Measurements from ENCODE around the gene ATAD3A.
"Not testable (repeated sequence)": the region's sequence is repeated elsewhere in the genome, so short reads cannot be mapped to it uniquely, and the experiment has no call there.

Gene ATAD3A

GRCh38 chr1:1540818-1541628, 29.1 kb downstream of the ATAD3A start:
- DNase-seq = no peak

DNA sequence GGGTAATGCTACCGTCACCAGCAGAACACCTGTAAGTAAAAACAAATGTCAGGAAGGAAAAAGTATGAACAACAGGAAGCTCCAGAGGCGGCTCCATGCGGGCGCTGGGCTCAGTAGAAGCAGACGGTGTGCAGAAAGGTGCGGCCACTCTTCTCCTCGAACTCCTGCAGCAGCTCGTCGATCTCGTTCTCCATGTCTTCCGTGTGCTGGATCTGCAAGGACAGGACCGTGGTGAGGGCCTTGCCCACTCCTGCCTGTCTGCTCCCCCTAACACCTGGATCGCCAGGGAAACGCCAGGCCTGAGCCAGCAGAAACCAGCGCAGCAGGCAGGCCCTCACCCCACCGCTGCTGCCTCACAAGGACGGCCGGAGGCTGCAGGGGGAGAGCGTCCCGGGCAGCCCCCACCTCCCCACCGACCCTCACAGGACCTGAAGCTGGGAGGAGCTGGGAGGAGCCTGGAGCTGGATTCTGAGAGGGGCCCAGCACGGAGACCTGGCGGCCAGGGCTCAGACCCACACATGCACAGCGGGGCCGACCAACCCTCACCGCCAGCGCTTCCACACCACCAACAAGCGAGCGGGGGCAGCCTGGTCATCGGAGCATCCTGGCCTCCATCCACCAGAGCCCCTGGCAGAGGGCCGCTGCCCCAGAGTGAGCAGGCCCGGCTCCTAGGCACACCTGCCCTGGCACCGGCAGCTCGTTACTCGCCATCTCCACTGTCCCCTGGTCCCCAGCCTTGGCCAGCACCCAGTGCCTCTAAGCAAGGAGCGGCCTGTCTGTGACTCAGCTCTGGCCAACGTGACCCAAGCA, 30.2 kb downstream of the ATAD3A start:
- DNase-seq = no peak

GRCh38 chr1:1542766-1543705, 31.1 kb downstream of the ATAD3A start:
- DNase-seq = no peak

GRCh38 chr1:1543706-1544099, 31.7 kb downstream of the ATAD3A start:
- no peak for DNase-seq

GRCh38 chr1:1544544-1544943, 32.6 kb downstream of the ATAD3A start:
- DNase-seq = no peak

DNA sequence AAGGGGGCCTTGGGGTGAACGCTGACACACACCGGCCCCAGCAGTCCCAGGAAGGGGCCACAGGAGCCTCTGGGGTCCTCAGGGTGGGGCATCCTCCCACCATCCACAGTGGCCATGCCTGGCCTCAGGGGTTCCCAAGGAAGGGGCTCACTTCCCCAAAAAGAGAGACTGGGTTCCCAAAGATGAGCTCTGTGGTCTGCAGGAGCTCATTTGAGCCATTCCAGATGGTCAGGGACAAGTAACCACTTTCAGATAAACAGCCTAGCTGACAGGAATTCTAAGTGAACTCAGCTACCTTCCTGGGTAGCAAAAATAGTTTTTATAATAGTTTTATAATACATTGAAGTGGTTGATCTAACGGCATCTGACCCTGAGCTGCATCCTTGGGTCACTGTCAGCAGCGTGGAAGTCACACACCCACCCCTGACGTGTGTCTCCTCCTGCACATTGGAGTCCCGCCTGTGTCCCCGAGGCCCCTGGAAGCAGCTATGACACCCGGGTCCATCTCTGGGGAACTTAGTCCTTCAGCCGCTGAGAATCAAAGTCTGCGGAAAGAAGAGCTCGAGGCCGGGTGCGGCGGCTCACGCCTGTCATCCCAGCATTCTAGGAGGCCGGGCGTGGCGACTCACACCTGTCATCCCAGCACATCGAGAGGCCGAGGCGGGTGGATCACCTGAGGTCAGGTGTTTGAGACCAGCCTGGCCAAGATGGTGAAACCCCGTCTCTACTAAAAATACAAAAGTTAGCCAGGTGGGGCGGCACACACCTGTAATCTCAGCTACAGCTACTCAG, 34.2 kb downstream of the ATAD3A start:
- DNase-seq = no peak

DNA sequence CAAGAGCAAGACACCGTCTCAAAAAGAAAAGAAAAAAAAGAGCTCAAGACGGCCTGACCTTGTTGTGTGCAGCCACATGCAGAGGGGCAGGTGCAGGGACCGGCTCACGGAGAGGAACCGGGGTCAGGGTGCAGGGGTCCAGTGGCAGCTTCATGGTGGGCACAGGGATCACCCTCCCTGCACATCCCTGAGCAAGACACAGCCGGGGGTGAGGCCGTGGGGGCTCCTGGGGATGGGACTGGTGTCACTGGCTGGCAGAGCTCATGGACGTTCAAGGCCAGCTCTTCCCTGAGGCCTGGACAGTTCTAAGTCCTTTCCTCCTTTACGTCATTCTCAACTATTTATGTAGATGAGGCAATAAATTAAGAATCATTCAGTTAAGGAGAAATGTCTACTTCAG, 35.0 kb downstream of the ATAD3A start:
- no peak for DNase-seq

DNA sequence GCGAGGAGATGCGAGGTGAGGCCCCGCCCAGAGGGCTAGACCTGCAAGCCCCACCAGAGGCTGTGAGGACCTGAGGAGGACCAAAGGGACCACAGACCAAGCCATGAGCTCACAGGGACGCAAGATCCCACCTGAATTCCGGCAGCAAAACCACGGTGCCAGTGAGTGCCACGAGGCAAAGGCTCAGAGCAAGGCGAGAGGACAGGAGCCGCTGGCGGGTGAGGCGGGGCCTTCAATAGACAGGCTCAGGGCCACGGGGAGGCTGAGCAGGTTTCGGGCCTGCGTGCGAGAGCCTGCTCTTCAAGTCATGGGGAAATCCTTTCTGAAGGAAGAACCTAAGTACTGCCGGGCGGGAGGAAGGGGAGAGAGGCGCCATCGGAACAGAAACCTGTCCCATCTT, 35.5 kb downstream of the ATAD3A start:
- DNase-seq = no peak

DNA sequence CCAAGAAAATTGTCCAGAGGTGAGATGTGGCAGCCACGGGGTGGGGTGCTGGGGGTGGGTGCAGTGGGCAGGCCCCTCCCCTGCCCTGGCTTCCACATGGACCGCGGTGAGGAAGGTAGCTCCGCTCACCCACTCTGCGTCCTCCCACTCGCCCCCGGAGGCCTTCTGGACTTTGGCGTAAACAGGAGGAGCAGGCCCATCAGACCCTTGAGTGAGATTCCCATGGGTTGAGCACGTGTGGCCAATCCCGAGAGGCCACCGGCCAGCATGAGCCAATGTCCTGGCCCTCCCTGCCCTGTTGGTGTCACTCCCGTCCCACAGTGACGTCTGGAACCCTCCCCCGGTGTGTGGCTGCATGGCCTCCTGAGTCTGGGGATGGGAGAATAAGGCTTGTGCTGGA, 36.6 kb downstream of the ATAD3A start:
- DNase-seq = no peak

- no peak for DNase-seq
Measured at GRCh38 chr1:1550087-1550486, 38.1 kb downstream of the ATAD3A start.

GRCh38 chr1:1550591-1551432, 38.9 kb downstream of the ATAD3A start:
- no peak for DNase-seq

GRCh38 chr1:1551524-1552262, 39.7 kb downstream of the ATAD3A start:
- no peak for DNase-seq

- DNase-seq = no peak
Measured at GRCh38 chr1:1552263-1552639, 40.3 kb downstream of the ATAD3A start.

GRCh38 chr1:1553821-1554494, 42.0 kb downstream of the ATAD3A start:
- DNase-seq = no peak

DNA sequence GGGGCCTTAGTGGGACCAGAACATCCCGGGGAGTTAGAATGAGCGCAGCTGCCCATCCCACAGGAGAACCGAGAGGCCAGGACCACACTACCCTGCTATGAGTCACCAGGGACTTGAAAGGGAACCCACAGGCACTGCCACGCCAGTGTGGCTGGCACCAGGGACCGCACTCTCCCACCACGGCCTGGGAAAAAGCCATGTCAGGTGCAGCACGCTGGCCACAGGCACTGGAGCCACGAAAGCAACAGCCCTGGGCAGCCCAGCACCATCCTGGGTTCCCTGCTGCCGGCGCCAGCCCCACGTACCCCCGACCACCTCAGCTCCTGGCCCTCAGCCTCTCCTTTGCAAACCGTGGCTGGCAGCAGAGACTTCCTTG, 42.6 kb downstream of the ATAD3A start:
- no peak for DNase-seq

- DNase-seq = no peak
Measured at GRCh38 chr1:1554926-1555915, 43.3 kb downstream of the ATAD3A start.

- no peak for DNase-seq
Measured at GRCh38 chr1:1556505-1556904, 44.5 kb downstream of the ATAD3A start.

- not testable (repeated sequence) for DNase-seq
Measured at GRCh38 chr1:1556961-1557360, 45.0 kb downstream of the ATAD3A start.

DNA sequence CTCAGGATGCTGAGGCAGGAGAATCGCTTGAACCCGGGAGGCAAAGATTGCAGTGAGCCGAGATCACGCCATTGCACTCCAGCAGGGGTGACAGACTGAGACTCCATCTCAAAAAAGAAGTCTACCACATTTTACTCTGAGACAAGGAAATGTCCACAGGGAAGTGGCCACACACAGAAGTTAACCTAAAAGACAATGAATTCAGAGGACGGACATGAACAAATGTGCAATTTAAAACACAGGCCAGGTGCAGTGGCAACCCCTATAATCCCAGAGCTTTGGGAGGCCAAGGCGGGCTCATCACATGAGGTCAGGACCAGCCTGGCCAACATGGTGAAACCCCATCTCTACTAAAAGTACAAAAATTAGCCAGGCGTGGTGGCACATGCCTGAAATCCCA, 45.7 kb downstream of the ATAD3A start:
- DNase-seq = not testable (repeated sequence)
